ENCODE measurements around the gene ANKRD52. TPM values are rescaled to one million over a fixed set of nuclear protein-coding genes. Genes with fewer than 3 reads are reported as not detected.

The ANKRD52 gene
- total and polyA plus RNA-seq, 9 of the 15 experiments (the other 6 are each of a cell fraction or from before 2014, with no cell fraction given): 0.52 to 46.8 (median 7.9) TPM

- TF ChIP-seq AFF1 (IDR thresholded peaks at IDR 0.05; ENCODE audit: low read depth in 1 of 2, partially characterized antibody in 2 of 2) (no peak), ZNF280B (CRISPR knock-in tag; IDR thresholded peaks at IDR 0.05) (no peak), NUFIP1 (IDR thresholded peaks at IDR 0.05; ENCODE audit: partially characterized antibody) (no peak), E2F1 (CRISPR knock-in tag; IDR thresholded peaks at IDR 0.05) (no peak), RBBP5 (IDR thresholded peaks at IDR 0.05; ENCODE audit: borderline replicate concordance, insufficient read depth, low read length, poor library complexity, severe bottlenecking) (no peak), REST (IDR thresholded peaks at IDR 0.05; ENCODE audit: borderline replicate concordance) (no peak), REST (CRISPR knock-in tag; IDR thresholded peaks at IDR 0.05; ENCODE audit: low read depth) (no peak), ZNF24 (IDR thresholded peaks at IDR 0.05) (no peak), SNIP1 (IDR thresholded peaks at IDR 0.05; ENCODE audit: low read depth) (no peak), ZNF282 (CRISPR knock-in tag; IDR thresholded peaks at IDR 0.05) (no peak)
These were observed 27.6 kb downstream of the ANKRD52 start (continued) for GRCh38 chr12:56230432-56231183.

All from K562 (cell line).